NCI-H226 (cell line): ENCODE measurements around the gene IMP3.
"Not testable (repeated sequence)": the region's sequence is repeated elsewhere in the genome, so short reads cannot be mapped to it uniquely, and the experiment has no call there.

Experiments
- DNase-seq: peaks from one replicate; pipeline ENCODE4 v3.0.0-alpha.2; 2015

IMP3 gene, protein sequence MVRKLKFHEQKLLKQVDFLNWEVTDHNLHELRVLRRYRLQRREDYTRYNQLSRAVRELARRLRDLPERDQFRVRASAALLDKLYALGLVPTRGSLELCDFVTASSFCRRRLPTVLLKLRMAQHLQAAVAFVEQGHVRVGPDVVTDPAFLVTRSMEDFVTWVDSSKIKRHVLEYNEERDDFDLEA

GRCh38 chr15:75639709-75640482, at the start of gene IMP3:
Gene IMP3 (minus strand): TSS chr15:75640224. CDS start chr15:75640168, 56 bp downstream.
- DNase-seq = peak; percentile 99

- DNase-seq = not testable (repeated sequence)
Observed at GRCh38 chr15:75689429-75689828, 49.4 kb upstream of the IMP3 start.

GRCh38 chr15:75688831-75689230, 48.8 kb upstream of the IMP3 start:
- no peak for DNase-seq

DNA sequence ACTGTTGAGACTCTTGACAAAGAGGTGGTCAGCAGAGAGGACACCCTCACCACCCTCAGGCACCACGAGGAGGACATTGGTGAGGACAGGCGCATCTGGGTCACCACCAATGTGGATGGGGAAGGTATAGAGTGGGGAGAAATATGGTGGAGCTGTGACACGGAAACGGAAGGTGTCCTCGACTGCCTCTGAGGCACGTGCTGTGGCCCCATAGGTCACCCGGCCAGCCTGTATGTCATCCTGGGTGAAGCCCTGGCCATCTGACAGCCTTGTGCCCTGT, 48.2 kb upstream of the IMP3 start:
- DNase-seq = no peak

DNA sequence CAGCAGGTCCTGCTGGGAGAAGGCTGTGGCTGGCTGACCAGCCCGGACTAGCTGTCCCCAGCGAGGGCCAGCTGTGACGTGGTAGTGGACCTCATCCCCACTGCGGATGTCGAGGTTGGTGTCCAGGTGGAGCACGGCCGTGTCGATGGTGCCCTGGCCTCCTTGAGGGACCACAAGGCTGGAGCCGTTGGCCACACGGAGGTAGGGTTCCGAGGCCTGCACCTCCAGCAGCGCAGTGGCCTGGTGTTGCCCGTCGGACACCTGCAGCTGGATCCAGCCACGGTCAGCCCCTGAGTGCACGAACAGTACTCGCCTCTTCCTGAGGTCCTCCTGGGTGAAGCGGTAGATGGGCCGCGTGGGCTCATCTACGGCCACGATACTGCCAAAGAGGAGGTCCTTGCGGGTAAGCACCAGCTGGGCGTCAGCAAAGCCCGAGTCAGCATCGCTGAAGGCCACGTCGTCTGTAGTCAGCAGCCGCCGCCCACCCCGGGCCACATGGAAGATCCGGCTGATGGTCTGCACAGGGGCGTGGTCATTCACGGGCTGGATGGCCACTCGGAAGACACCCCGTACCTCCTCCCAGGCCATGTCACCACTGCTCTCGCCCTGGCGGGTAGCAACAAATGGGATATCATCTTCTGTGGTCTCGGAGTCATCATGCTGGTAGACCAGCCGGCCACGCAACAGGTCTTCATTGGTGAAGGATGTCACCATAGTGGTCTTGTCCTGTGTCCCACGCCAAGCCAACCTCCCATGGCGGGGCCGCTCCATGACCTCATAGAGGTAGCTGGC, 47.7 kb upstream of the IMP3 start:
- no peak for DNase-seq

GRCh38 chr15:75686212-75686642, 46.2 kb upstream of the IMP3 start:
- peak; percentile 61 for DNase-seq

DNA sequence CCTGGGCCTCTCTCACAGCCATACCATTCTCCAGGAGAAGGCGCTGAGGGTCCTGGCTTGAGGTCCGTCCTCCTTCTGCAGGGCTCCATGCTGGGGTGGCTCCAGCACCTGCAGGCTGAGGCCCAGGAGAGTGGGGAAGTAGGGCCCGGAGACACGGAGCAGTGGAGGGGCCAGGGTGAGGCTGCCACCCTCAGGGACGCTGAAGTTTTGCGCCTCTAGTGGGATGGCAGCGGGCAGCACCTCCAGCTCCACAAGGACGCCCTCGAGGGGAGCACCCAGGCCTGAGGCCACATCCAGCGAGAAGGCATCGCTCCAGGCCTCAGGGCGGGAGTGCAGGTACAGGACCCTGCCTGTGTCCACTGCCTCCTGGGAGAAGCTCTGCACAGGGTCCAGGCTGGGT, 45.2 kb upstream of the IMP3 start:
- DNase-seq = no peak

DNA sequence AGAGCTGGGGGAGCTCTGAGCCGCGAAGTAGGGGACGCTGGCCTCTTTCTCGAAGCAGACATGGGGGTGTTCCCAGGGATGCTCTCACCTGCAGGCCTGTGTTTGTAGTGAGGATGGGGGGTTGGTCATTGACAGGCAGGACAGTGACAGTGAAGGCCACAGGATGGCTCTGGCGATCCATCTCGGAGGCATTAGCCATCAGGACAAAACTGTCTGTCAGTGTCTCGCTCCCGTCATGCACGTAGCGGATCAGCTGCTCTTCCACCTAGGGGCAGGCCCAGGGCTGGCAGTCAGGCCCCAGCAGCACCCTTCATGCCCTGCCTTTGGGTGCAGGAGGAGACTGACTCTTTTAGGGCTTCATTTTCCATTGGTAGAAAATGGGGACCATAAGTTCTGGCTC, 44.6 kb upstream of the IMP3 start:
- no peak for DNase-seq

DNA sequence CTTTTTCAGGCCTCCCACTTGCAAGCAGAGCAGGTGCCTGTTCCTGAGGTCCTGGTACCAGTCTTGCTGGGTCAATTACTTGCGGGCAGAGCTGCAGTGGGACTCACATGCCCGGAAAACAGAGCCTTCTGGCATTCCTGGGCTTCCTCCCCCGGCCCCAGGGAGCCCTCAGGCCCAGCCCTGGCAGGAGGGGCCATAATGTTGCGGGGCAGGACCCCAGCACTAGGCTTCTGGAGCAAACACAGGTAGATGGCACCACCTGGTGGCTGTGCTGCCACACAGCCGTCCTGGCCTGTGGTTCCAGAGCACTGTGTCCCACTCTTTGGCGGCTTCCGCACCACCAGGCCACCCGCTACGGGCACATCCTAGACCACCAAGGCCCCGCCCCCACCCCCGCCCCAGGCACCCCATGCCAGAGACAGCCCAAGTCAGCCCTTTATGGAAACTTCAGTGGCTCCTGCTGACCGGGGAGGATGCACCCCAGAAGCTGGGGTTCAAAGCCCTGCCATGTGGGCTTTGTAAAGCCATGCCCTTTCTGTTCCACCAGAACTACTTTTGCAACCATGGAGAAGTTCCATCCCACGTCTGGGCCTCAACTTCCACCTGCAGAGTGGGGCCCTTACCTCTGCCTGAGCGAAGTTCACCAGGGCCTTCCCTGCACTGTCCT, 43.8 kb upstream of the IMP3 start:
- peak; percentile 51 for DNase-seq

DNA sequence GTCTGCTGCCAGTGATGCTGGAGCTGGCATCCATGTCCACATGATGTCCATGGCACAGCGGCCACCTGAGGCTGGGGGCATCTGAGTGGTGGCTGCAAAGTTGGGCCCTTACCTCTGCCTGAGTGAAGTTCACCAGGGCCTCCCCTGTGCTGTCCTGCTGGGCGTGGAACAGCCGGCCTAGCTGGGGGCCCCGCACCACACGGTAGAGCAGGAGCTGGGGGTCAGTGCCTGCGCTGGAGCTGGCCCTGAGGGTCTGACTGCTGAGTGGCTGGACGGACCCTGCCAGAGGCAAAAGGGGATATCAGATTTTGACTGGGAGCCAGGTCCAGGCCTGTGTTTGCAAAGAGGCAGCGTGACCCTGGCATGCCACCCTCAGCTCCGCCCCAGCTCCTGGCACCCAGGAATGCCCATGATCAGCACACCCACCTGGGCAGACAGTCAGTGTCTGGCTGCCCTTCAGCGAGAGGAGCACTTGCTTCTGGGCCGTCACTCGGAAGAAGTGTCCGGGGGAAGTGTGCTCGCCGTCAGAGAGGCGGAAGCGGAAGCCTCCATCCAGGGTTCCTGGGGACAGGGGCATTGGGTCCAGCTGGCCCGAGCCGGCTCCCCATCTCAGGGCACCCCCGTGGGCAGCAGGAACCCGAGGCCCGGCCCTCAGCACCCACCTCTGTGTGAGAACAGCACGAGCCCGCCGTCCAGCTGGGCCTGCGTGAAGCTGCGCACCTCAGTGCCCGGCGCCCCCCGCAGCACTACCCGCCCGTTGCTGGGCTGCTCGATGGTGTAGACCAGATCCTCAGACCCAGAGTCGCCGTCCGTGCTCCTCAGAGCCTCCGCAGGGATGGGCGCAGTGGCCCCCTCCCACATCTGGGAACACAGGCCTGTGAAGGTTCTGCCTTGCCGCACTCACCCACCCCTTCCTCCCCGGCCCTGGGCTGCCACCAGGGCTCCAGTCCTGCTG, 42.4 kb upstream of the IMP3 start:
- DNase-seq = no peak

GRCh38 chr15:75680007-75680789, 40.2 kb upstream of the IMP3 start:
- no peak for DNase-seq

- DNase-seq = not testable (repeated sequence)
Observed at GRCh38 chr15:75678324-75678690, 38.3 kb upstream of the IMP3 start.

DNA sequence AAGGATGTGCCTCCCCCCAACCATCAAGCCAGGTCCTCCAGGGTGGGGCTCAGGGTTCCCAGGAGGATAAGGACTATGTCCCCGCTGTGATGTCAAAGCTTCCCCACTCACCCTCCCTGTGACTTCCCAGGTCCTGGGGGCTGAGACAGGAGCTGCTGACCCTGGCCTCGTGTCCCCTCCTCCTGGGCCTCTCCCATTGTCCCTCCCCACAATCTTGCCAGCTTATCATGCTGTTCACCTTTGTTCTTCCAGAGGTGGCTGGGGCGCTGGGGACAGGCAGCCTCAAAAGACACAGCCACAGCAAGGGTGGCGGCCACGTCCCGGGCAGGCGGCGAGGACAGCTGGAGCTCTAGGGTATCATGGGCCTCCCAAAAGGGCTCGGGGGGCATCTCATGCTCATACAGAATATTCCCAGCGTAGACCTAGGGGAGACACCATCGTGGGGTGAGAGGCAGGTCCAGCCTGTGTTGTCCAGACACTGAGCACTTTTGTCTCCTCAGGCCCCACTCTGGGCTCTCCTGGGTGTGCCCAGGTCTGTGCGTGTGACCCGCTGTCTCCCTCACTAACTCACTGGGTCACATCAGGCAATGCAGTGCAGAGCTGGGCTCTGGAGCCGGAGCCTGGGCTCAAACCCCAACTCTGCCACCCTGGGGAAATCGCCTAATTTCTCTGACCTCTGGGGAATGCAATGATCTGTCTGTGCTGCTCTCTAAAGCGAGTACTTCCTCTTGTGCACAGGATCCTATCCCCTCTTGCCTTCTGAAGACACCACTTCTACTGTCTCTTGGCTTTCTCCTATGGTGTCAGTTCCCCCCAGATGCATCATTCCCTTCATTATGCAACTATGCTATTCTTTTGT, 37.7 kb upstream of the IMP3 start:
- DNase-seq = no peak

GRCh38 chr15:75676688-75677464, 36.9 kb upstream of the IMP3 start:
- DNase-seq = no peak

DNA sequence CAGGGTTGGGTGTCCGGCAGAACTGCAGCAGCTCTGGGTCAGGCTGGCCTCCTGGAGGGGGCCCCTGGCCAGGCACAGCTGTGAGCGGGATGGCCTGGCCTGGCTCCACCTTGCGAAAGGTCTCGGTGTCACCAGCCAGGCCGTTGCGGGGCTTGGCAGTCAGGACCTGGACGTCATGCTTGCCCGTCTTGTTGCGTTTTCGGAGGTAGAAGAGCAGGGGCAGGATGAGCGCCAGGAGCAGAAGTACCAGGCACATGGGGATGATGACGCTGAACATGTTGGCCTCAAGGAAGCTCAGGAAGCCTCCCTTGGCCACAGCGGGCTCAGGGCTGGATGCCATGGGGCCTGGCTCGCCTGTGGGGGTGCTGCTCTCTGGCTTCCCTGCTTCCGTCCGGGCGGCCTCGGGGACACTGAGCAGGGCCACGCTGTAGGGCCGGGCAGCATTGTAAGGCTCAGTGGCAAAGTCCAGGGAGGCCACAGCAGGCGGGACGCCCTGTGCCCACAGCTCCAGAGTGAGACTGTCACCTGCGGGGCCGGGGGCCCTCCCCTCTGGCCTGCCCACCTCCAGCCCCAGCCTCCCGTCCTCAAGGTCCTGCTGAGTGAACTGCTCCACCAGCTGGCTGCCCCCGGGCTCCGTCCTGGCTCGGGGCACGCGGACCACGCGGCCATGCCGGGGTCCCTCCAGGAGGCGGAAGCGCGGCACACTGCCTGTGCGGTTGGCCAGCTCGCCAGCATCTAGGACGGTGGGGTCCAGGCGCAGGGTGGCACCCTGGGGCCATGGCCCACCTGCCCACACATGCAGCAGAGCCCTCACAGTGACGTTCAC, 35.8 kb upstream of the IMP3 start:
- no peak for DNase-seq

DNA sequence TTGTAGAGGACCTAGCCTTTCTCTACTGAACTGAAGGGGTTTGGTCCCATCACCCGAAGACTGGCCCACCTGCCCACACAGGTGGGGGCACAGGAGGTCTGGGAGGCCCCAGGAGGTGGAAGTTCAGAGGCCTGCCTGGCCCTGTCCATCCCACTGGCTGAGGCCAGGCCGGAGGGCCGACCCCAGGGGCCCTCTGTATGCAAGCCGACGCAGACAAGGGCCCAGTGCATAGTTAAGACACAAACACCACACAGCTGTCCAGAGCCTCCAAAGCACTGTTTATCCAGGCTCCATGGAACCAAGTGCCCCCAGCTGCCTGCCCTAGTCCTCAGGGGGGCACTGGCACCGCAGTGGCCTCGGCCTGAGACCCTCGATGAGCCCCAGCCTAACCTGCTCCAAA, 34.3 kb upstream of the IMP3 start:
- no peak for DNase-seq

DNA sequence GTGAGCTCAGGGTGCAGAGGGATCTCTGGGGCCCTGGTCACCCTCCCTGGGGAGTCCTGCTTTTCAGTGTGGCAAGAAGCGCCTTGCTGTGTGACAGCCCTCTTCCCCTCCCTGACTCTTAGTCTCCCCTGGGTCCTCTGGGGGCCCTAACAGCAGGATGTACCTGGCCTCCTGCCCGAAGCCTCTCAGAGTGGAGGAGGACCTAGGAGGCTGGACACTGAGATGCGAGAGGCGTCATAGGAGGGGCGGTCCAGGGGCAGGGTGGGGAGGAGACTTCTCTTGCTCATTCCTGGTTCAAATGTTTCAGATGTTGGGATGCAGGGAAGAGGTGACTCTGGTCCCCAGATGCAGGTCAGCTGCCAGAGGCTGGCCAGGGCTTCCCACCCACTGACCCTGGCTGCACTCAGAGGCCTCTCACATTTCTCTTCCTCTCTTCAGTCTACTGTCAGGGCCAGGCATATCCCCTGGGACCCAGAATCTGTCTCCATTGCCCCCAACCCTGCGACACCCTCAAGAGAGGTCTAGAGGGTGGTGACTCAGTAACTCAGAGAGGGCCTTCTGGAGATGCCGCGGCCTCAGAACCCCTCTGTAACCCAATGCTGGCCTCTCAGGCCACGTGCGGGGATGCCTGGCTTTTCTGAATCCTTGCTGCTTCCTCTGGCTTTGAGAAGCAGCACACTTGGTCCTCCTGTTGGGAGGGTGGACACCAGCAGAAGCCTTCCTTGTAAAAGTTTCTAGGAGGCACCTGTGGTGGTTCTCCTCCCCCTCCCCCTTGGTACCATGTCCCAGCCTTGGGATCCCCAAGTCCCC, 33.6 kb upstream of the IMP3 start:
- DNase-seq = peak; percentile 95
